Measurements from ENCODE around the gene BUD13. TPM values are rescaled to one million over a fixed set of nuclear protein-coding genes. Genes with fewer than 3 reads are reported as not detected.

BUD13 gene
- total and polyA plus RNA-seq, 2 of the 13 experiments (the other 11 are each of a cell fraction or from before 2014, with no cell fraction given) = 13.3 to 25.9 TPM

DNA sequence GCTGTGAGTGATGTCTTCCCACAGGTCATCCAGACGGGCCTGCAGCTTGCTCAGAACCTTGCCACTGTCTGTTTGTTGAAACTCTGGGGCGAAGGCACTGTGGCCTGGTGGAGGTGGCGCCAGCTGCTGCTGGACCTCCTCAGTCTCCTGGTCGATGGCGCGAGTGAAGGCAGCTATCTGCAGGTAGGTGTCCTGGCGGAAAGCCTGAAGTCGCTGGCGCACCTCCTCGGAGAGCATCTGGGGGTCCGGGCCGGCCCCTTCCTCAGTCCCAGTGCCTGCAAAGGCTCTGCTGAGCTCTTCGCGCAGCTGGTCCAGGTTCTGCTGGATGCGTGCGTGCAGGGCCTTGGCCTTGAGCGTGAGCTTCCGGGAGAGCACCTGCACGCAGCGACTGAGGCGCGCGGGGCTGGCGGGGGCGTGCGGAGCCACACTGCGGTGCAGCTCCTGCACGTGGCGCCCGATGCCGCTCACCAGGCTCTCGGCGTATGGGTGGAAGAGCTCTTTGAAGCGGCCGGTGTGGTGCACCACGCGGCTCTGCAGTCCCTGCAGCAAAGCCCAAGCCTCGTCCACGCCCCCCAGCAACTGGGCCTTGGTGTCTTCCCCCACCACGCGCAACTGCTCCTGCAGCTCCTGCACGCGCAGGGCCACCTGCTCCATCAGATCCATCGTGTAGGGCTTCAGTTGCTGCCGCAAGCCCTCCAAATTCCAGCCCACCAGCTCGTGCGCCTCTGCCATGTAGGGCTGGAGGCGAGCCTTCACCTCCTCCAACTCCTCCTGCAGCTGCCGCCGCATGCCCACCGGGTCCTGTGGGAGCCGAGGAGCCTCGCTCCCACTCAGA, 17.6 kb upstream of the BUD13 start:
- peak; percentile 91 for TF ChIP-seq AGO2 (optimal IDR thresholded peaks at IDR 0.05; ENCODE audit: low read depth, low read length)
- TF ChIP-seq CEBPG (CRISPR knock-in tag; IDR thresholded peaks at IDR 0.05) = no peak
- TF ChIP-seq ZNF546 (CRISPR knock-in tag; conservative IDR thresholded peaks at IDR 0.05) = 0 out of 2 replicates have a peak, but pooled peaks have one; percentile 14
- TF ChIP-seq, protein P1, sequence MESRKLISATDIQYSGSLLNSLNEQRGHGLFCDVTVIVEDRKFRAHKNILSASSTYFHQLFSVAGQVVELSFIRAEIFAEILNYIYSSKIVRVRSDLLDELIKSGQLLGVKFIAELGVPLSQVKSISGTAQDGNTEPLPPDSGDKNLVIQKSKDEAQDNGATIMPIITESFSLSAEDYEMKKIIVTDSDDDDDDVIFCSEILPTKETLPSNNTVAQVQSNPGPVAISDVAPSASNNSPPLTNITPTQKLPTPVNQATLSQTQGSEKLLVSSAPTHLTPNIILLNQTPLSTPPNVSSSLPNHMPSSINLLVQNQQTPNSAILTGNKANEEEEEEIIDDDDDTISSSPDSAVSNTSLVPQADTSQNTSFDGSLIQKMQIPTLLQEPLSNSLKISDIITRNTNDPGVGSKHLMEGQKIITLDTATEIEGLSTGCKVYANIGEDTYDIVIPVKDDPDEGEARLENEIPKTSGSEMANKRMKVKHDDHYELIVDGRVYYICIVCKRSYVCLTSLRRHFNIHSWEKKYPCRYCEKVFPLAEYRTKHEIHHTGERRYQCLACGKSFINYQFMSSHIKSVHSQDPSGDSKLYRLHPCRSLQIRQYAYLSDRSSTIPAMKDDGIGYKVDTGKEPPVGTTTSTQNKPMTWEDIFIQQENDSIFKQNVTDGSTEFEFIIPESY (CRISPR knock-in tag; IDR thresholded peaks at IDR 0.05) = peak; percentile 25; the same call in 1 of the 2 replicates
- TF ChIP-seq ZNF17 (CRISPR knock-in tag; IDR thresholded peaks at IDR 0.05) = no peak
- TF ChIP-seq SATB2 (CRISPR knock-in tag; IDR thresholded peaks at IDR 0.05) = no peak
- peak; percentile 78 for TF ChIP-seq RBFOX2 (IDR thresholded peaks at IDR 0.05; ENCODE audit: low read depth, low read length)
- CTCF ChIA-PET (ENCODE audit: low intra/inter-chr PET ratio, low total read pairs) = interaction anchor here (0.9 to 2.6 kb wide), 5 partner anchors 36 to 89 kb away, joined by 3 to 23 read pairs (median 4); no protein-coding TSS in a partner anchor
- Histone ChIP-seq H3K9me3 (ENCODE audit: low read length) (no peaks in the 10 kb centered on the region), H3K36me3 (replicated peaks in 1 of 2; ENCODE audit: control insufficient read depth in 1 of 2, insufficient read depth in 2 of 2, low read length in 2 of 2) (peaks cover 2 to 14% of the 10 kb centered on the region in 2 experiments; a peak in 3 of 5 replicates), H3K4me3 (replicated peaks in 1 of 3; ENCODE audit: insufficient read depth in 1 of 3, low read depth in 2 of 3, low read length in 3 of 3) (peak overlapping the region in 2 of 3 experiments; percentile 45 to 83; a peak in 2 of 6 replicates), H3K79me2 (ENCODE audit: insufficient read depth, low read length) (peaks cover 35% of the 10 kb centered on the region), H3K4me2 (ENCODE audit: low read depth, low read length) (peak overlapping the region; percentile 99), H3K9ac (ENCODE audit: insufficient read depth, low read depth, low read length) (peak overlapping the region; percentile 80; the same call in 1 of the 2 replicates), H3K27me3 (ENCODE audit: control insufficient read depth in 1 of 2, insufficient read depth in 2 of 2, low read length in 2 of 2) (no peaks in the 10 kb centered on the region; a peak in 1 of 5 replicates), H2AFZ (ENCODE audit: low read length) (no peak overlapping the region), H3K27ac (ENCODE audit: extremely low read length, insufficient read depth, low read length) (peak overlapping the region; percentile 87), H3K4me1 (ENCODE audit: insufficient read depth, low read length) (peaks cover 83% of the 10 kb centered on the region), H4K20me1 (ENCODE audit: insufficient read depth, low read length) (no peaks in the 10 kb centered on the region)
- no peak for DNase-seq (ENCODE audit: low spot score)
- no TSS peak for BruUV-seq (replicated peaks)
- in situ Hi-C loops (cut with HindIII; ENCODE audit: extremely low pct_ligation_motif_present, low pct_unique_long_range_greater_than_20kb) = loop anchor here (5.0 to 10.0 kb wide), 2 partner anchors 47 to 304 kb away; partner anchors contain the start of genes APOA1 and SIK3
- 90% methylated on average over 22 of the region's 53 CpGs for WGBS (ENCODE audit: low lambda C conversion rate)
- no peak for ATAC-seq
- intact Hi-C loops (cut with micrococcal nuclease; ENCODE audit: unreplicated experiment) = loop anchor here (1.0 kb wide), 1 partner anchor 47 kb away; the partner anchor contains the start of gene APOA1
- FAIRE-seq = no peak
- POLR2A ChIA-PET = interaction anchor here (0.8 to 17.3 kb wide), 11 partner anchors 9 to 349 kb away, joined by 3 to 1365 read pairs (median 9); partner anchors contain the start of genes APOA1, APOA4, APOC3 and BUD13

All from HepG2 (cell line).